H1 (cell line): ENCODE measurements around the gene FASN. TPM values are rescaled to one million over a fixed set of nuclear protein-coding genes. Genes with fewer than 3 reads are reported as not detected.

Experiments used
- GTF2F1 ChIP-seq: IDR thresholded peaks from 2 replicates; pipeline ENCODE4 v1.6.1; 2012; ENCODE audit warnings: low read depth, low read length, improper control_type of control experiment, borderline replicate concordance
- KDM4A ChIP-seq: IDR thresholded peaks from one replicate; pipeline ENCODE4 v1.7.1; 2012; ENCODE audit warnings: low read depth, mild to moderate bottlenecking, moderate library complexity, low read length, inconsistent platforms; ENCODE audit not compliant: severe bottlenecking
- POU5F1 ChIP-seq: IDR thresholded peaks from 2 replicates; pipeline ENCODE4 v1.6.1; 2011; ENCODE audit warnings: low read depth, mild to moderate bottlenecking, low read length, moderate library complexity
- SIRT6 ChIP-seq: IDR thresholded peaks from one replicate; pipeline ENCODE4 v1.7.1; 2012; ENCODE audit warnings: low read length, inconsistent platforms
- SRF ChIP-seq: IDR thresholded peaks from 2 replicates; pipeline ENCODE4 v1.6.1; 2011; ENCODE audit warnings: mild to moderate bottlenecking, low read depth, low read length, moderate library complexity
- TAF1 ChIP-seq: IDR thresholded peaks from 2 replicates; pipeline ENCODE4 v1.6.1; 2011; ENCODE audit warnings: mild to moderate bottlenecking, low read depth, low read length
- polyA plus RNA-seq, 7 experiments: library from polyadenylated mRNA; depleted of rRNA in 3 of 7; stranded (reverse) in 5 of 7; unstranded in 2 of 7; fragments of >200 nt in 5 of 7; fragments of 200-250 nt in 2 of 7; gene quantifications; 1 replicate in 5 of 7; 2 replicates in 1 of 7; 4 replicates in 1 of 7; pipeline versions ENCODE4 v1.2.1 to v1.2.3, GENCODE V29; 2011 to 2013; ENCODE audit warnings: missing spikeins in 2 of 7, mixed read lengths in 2 of 7
- total RNA-seq: library from RNA; stranded (reverse); fragmentation: NEBNext Ultra II Directional; extraction: Animal tissue kit (Norgen Biotek cat#: 25700); gene quantifications from 2 replicates; pipeline ENCODE4 v1.2.1, GENCODE V29; 2021

Gene FASN
- total and polyA plus RNA-seq, 2 of the 8 experiments (the other 6 are each of a cell fraction or from before 2014, with no cell fraction given) = 143 to 561 TPM

DNA sequence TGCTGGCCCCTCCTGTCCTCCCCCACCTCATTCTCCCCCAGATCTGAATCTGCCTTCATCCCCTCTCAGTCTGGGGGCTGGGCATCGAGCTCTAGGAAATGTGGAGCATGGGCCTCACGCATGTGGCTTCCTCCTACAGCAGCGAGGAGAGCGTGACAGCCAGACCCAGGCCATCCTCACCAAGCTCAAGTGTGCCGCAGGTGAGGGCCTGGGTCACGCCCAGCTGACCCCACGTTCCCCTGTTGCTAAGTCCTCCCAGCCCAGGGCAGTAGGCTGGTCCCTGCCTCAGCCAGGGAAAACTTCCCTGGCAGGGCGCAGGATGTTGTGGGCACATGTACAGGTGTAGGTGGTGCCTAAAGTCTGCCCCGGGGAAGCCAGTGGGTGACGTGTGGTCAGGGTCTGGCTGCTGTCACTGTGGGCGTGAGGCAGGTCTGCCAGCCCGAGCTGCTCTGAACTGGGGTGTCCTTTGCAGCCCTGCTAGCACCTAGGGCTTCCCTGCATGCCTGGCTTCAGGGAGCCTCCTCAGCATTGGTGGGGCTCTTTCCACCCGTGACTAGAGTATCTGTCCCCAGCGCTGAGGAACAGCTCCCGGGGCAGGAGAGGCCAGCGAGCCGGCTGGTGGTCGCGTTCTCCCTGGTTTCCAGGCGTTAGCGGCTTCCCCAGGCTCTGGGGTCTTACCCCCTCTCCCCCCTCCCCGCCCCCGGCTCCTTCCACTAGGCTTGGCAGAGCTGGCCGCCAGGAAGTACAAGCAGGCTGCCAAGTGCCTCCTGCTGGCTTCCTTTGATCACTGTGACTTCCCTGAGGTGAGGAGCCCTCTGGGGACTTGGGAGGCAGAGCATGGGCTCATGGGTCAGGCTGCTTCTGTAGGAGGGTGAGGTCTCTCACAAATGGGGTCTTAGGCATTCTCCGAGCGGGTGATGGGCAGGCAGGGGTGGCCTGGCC is 42.7 kb downstream of the FASN start (continued):
- no peak for TF ChIP-seq SRF
- no peak for TF ChIP-seq KDM4A
- TF ChIP-seq POU5F1 = no peak
- no peak for TF ChIP-seq GTF2F1
- no peak for TF ChIP-seq SIRT6
- TF ChIP-seq TAF1 = no peak
